Parathyroid adenoma (tissue), 2 donors: Measurements from ENCODE around the gene CBLB.

Experiments used
- H2AFZ ChIP-seq: fragments of 300-600 bp; sonication (generic); one replicate; pipeline ENCODE4 v1.7.0; 2017; ENCODE audit warnings: antibody characterized with exemption, mild to moderate bottlenecking
- H3K27ac ChIP-seq: fragments of 300-600 bp; sonication (generic); one replicate; pipeline ENCODE4 v1.7.0; 2017
- H3K27me3 ChIP-seq: fragments of 300-600 bp; sonication (generic); one replicate; pipeline ENCODE4 v1.7.0; 2017; ENCODE audit warnings: low read length; ENCODE audit not compliant: control insufficient read depth, insufficient read depth
- H3K36me3 ChIP-seq: fragments of 300-600 bp; sonication (generic); one replicate; pipeline ENCODE4 v1.7.0; 2017; ENCODE audit warnings: low read length; ENCODE audit not compliant: control insufficient read depth, insufficient read depth
- H3K4me1 ChIP-seq: fragments of 300-600 bp; sonication (generic); one replicate; pipeline ENCODE4 v1.7.0; 2017; ENCODE audit warnings: control low read depth
- H3K4me2 ChIP-seq: fragments of 300-600 bp; sonication (generic); one replicate; pipeline ENCODE4 v1.7.0; 2017; ENCODE audit warnings: low read length
- H3K4me3 ChIP-seq: fragments of 300-600 bp; sonication (generic); one replicate; pipeline ENCODE4 v1.7.0; 2017; ENCODE audit warnings: low read depth, low read length
- H3K79me2 ChIP-seq: fragments of 300-600 bp; sonication (generic); one replicate; pipeline ENCODE4 v1.7.0; 2017; ENCODE audit warnings: control low read depth
- H3K9ac ChIP-seq: fragments of 300-600 bp; sonication (generic); one replicate; pipeline ENCODE4 v1.7.0; 2017; ENCODE audit warnings: mild to moderate bottlenecking
- H3K9me3 ChIP-seq: fragments of 300-600 bp; sonication (generic); one replicate; pipeline ENCODE4 v1.7.0; 2017; ENCODE audit warnings: low read length; ENCODE audit not compliant: control insufficient read depth
- TF ChIP-seq, protein P1 (sequence below): fragments of 300-600 bp; sonication (generic); IDR thresholded peaks from one replicate; pipeline ENCODE4 v1.7.0; 2017; ENCODE audit warnings: antibody characterized with exemption, mild to moderate bottlenecking
- donor health status: primary hyperparathyroidism.

The CBLB gene

DNA sequence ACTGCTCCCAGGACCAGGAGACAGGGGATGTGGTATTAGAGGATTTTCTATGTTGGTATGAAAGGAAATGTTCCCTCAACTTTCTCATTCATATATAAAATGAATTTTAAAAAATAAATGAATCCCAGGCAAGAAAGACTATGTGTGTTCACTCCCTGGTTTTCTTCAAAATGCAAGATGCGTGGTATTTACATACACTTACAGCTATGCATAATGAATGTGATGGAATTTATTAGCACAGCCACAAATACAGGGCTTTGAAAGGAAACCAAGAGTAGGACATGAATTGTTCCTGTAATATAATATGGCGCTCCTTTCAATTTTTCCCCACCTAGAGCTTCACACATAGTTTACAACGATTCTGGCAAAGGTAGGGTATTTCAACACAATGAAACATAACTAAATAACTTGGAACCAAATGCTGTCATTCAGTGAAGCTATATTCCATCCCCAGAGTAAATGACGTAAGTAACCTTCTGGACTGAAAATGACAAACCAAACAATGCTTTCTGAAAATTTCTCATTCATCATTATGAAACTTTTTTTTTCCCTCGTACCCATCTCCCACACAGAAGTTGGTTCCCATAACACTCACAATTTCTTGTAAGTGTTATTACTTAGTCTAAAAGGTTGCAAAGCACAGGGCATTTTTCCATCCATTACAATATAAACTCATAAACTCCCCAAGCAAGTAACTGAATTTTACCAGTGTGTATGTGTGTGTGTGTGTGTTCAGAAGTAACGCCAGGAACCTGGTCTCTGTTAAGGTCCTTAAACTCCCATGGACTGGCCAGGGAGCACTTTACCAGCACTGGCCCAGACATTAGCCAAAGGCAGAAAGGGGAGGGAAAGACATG, 41.8 kb downstream of the CBLB start:
- Histone ChIP-seq H3K79me2 (peaks cover 15% of the 10 kb centered on the region), H2AFZ (no peak overlapping the region), H3K4me1 (no peaks in the 10 kb centered on the region), H3K9ac (no peak overlapping the region), H3K27me3 (no peaks in the 10 kb centered on the region), H3K9me3 (no peaks in the 10 kb centered on the region), H3K4me2 (no peak overlapping the region), H3K4me3 (no peak overlapping the region), H3K36me3 (no peaks in the 10 kb centered on the region), H3K27ac (no peak overlapping the region)
- TF ChIP-seq, protein P1, sequence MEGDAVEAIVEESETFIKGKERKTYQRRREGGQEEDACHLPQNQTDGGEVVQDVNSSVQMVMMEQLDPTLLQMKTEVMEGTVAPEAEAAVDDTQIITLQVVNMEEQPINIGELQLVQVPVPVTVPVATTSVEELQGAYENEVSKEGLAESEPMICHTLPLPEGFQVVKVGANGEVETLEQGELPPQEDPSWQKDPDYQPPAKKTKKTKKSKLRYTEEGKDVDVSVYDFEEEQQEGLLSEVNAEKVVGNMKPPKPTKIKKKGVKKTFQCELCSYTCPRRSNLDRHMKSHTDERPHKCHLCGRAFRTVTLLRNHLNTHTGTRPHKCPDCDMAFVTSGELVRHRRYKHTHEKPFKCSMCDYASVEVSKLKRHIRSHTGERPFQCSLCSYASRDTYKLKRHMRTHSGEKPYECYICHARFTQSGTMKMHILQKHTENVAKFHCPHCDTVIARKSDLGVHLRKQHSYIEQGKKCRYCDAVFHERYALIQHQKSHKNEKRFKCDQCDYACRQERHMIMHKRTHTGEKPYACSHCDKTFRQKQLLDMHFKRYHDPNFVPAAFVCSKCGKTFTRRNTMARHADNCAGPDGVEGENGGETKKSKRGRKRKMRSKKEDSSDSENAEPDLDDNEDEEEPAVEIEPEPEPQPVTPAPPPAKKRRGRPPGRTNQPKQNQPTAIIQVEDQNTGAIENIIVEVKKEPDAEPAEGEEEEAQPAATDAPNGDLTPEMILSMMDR = no peak

DNA sequence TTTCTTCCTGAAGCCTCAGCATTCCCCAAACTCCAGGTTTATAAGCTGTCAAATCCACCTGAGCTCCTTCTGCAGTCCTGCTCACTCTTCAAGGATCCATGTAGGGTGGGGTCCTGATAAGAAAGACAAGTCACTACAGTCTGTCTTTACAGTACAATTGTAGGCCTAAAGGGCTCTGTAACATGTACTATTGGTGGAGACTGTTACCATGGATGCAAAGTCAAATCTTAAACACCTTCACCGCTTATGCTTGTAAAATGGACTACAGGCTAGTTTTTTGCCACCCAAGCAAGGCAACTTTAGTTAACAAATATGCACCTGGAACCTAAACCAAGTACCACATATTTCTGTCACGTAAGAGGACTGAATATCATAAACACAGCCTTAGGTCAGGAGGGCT, 44.7 kb downstream of the CBLB start:
- Histone ChIP-seq H3K79me2 (peaks cover 10% of the 10 kb centered on the region), H3K9me3 (no peaks in the 10 kb centered on the region), H3K27me3 (no peaks in the 10 kb centered on the region), H3K4me3 (no peak overlapping the region), H3K4me2 (no peak overlapping the region), H3K9ac (no peak overlapping the region), H3K27ac (no peak overlapping the region), H2AFZ (no peak overlapping the region), H3K36me3 (no peaks in the 10 kb centered on the region), H3K4me1 (peaks cover 3% of the 10 kb centered on the region)
- TF ChIP-seq, protein P1 = no peak

DNA sequence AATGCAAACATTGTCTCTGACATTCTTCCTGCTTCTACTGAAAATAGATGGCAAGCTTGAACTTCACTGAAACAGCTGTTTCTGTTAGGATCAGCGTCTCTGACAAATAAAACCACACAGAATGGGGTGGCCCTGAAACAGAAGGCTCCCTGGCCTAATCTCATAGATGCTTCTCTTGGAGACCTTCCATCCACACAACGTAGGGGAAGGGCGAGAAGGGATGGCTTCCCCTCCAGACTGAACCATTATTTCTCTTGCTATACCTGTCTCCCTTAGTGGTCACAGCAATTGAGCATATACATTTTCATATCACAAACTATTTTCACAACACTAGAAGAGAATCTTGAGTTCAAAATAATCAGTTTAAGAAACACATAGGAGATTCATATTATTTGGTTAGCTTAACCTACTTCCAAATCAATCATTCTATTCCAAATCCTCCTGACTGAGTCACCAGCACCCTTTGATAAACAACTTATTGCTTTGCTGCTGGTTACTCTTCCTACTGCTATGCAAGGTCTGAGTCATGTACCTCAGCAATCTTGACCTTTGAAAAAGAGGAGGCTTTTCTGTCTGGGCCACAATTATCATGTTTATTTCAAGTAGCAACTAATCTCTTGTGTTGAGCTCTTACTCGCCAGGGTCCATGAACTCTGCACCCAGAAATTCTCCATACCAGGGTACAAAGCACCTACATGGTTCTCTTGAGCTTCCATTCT, 45.5 kb downstream of the CBLB start:
- H3K36me3 ChIP-seq = no peaks in the 10 kb centered on the region
- no peaks in the 10 kb centered on the region for H3K9me3 ChIP-seq
- H3K4me2 ChIP-seq = no peak overlapping the region
- peaks cover 10% of the 10 kb centered on the region for H3K79me2 ChIP-seq
- H3K4me1 ChIP-seq = peaks cover 3% of the 10 kb centered on the region
- no peaks in the 10 kb centered on the region for H3K27me3 ChIP-seq
- H3K27ac ChIP-seq = no peak overlapping the region
- TF ChIP-seq, protein P1 = no peak
- no peak overlapping the region for H2AFZ ChIP-seq
- peak overlapping the region; percentile 25 for H3K9ac ChIP-seq
- H3K4me3 ChIP-seq = no peak overlapping the region

DNA sequence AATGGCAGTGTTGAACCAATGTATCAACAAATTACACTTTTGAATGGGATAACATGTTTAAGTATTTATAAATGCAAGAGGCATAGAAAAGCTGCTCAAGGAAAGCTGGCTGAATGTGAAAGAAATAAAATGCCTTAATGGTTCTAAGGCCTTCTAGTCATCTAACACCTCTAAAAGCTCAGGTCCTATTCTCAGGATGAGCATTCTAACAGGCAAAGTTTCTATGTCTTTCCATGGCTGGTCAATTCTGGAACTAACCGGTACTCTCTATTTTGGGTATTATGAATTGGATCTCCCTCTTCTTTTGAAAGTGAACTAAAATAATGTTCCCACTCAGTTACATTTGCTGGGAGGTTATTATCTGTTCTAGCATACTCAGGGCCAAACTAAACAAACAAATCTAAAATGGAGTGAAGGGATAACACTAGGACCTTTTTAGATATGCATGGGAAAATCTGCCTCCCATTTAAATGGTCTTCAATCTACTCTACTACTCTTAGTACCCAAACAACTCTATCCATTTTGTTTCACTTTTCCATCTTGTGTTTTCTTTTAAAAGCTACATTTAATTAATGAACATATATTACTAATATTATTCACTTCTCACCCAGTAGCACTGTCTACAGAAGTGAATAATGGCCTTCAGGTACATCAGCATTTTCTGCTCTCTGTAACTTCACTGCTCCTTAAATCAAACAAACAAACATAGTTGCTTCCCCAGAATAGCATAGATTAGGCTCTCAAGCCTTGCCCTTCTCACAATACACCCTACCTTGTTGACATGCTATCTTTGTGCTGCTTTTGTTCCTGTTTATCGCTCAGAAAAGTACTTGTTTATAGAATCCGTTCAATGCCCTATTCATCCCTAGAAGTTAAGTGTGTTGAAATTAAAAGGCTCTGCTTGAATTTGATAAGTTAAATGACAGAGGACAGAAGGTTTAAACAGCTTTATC, 46.4 kb downstream of the CBLB start:
- Histone ChIP-seq H3K9me3 (no peaks in the 10 kb centered on the region), H2AFZ (no peak overlapping the region), H3K27me3 (no peaks in the 10 kb centered on the region), H3K36me3 (no peaks in the 10 kb centered on the region), H3K4me1 (peaks cover 3% of the 10 kb centered on the region), H3K79me2 (peaks cover 6% of the 10 kb centered on the region), H3K4me3 (no peak overlapping the region), H3K9ac (peak overlapping the region; percentile 25), H3K4me2 (no peak overlapping the region), H3K27ac (no peak overlapping the region)
- TF ChIP-seq, protein P1 = no peak
